K562 (cell line): ENCODE data around the gene NPTXR. TPM values are rescaled to one million over a fixed set of nuclear protein-coding genes. Genes with fewer than 3 reads are reported as not detected.

Experiments
- ATAC-seq: fragments of 200-7000 bp; cut with Tn5 transposase; 3 replicates; pipeline ENCODE4 v1.9.1; 2020; ENCODE audit warnings: moderate library complexity
- BruUV-seq: library from RNA; stranded (reverse); fragments of 400-500 nt; replicated peaks from 2 replicates; lab custom pipeline; 2021; lab: Mats Ljungman, UMichigan
- CTCF ChIA-PET: fragments of 300-600 bp; formaldehyde crosslinking; extraction: SDS; loops from one replicate; lab custom pipeline; 2021; ENCODE audit warnings: low intra/inter-chr PET ratio; lab: Yijun Ruan, JAX
- POLR2A ChIA-PET: fragments of 300-600, 350-650 bp; sonication (Branson Sonifier 250); formaldehyde crosslinking; extraction: SDS; loops from one replicate; lab custom pipeline; 2021; ENCODE audit warnings: antibody characterized with exemption, inconsistent platforms; lab: Yijun Ruan, JAX
- DNase-seq, 4 experiments: peaks; one replicate each; pipeline versions ENCODE4 v3.0.0 to v3.0.0-alpha.2; 2011 to 2018; ENCODE audit warnings: low spot score in 3 of 4, mixed read lengths in 3 of 4; ENCODE audit errors: extremely low read depth in 1 of 4
- FAIRE-seq: peaks from 2 replicates; lab custom pipeline; 2011; peaks lifted over from hg19 to GRCh38; lab: Jason Lieb, UNC
- H2AFZ ChIP-seq: 2 replicates; pipeline ENCODE4 v1.6.0; 2011; ENCODE audit warnings: low read depth, low read length, control low read depth, inconsistent platforms
- H3K27ac ChIP-seq: fragments of 200-600 bp; 3 replicates; pipeline ENCODE4 v1.8.0; 2011; ENCODE audit warnings: low read depth, mild to moderate bottlenecking, control low read depth, inconsistent platforms, low read length, moderate library complexity, mixed read lengths; ENCODE audit errors: extremely low read depth
- H3K27me3 ChIP-seq, 2 experiments: fragments of 300-600 bp in 1 of 2; 2 replicates in 1 of 2; 3 replicates in 1 of 2; pipeline versions ENCODE4 v1.6.0 to v1.8.0; 2011; ENCODE audit warnings: inconsistent platforms in 2 of 2, low read length in 2 of 2, mild to moderate bottlenecking in 1 of 2, mixed read lengths in 1 of 2, moderate library complexity in 1 of 2; ENCODE audit not compliant: control insufficient read depth in 2 of 2, insufficient read depth in 2 of 2
- H3K36me3 ChIP-seq: fragments of 300-600 bp; 3 replicates; pipeline ENCODE4 v1.8.0; 2011; ENCODE audit warnings: mild to moderate bottlenecking, low read length, inconsistent platforms; ENCODE audit not compliant: control insufficient read depth, insufficient read depth
- H3K4me1 ChIP-seq, 2 experiments: fragments of 200-600 bp in 1 of 2; replicated peaks in 1 of 2; 2 replicates in 1 of 2; 3 replicates in 1 of 2; pipeline versions ENCODE4 v1.5.1 to v1.8.0; 2011; ENCODE audit warnings: inconsistent platforms in 2 of 2, low read length in 2 of 2, mild to moderate bottlenecking in 1 of 2, mixed read lengths in 1 of 2, moderate library complexity in 1 of 2; ENCODE audit not compliant: control insufficient read depth in 2 of 2, insufficient read depth in 2 of 2
- H3K4me2 ChIP-seq: 2 replicates; pipeline ENCODE4 v1.6.1; 2011; ENCODE audit warnings: low read length, control low read depth, inconsistent platforms, mixed read lengths; ENCODE audit not compliant: insufficient read depth
- H3K4me3 ChIP-seq: fragments of 200-600 bp; sonication (generic), shearing (Covaris generic); 2 replicates; pipeline ENCODE4 v1.5.1; 2016; ENCODE audit warnings: control low read depth, inconsistent platforms
- H3K79me2 ChIP-seq: fragments of 200-600 bp; 3 replicates; pipeline ENCODE4 v1.8.0; 2011; ENCODE audit warnings: low read length, inconsistent platforms; ENCODE audit not compliant: control insufficient read depth, insufficient read depth
- H3K9ac ChIP-seq, 2 experiments: 2 replicates each; pipeline versions ENCODE4 v1.6.0 to v1.6.1; 2011; ENCODE audit warnings: low read depth in 2 of 2, low read length in 2 of 2, control low read depth in 1 of 2, inconsistent platforms in 1 of 2, mild to moderate bottlenecking in 1 of 2, mixed read lengths in 1 of 2; ENCODE audit not compliant: insufficient read depth in 1 of 2
- H3K9me1 ChIP-seq: one replicate; pipeline ENCODE4 v1.6.0; 2011; ENCODE audit warnings: inconsistent platforms, mild to moderate bottlenecking, low read length, moderate library complexity; ENCODE audit not compliant: control insufficient read depth, insufficient read depth
- H3K9me3 ChIP-seq: replicated peaks from 2 replicates; pipeline ENCODE4 v1.5.1; 2011; ENCODE audit warnings: low read depth, low read length, inconsistent platforms; ENCODE audit not compliant: control insufficient read depth, insufficient read depth
- H4K20me1 ChIP-seq: replicated peaks from 2 replicates; pipeline ENCODE4 v1.6.1; 2011; ENCODE audit warnings: low read length, inconsistent platforms, mixed read lengths; ENCODE audit not compliant: control insufficient read depth, insufficient read depth
- DDX20 ChIP-seq: fragments of 450-650 bp; IDR thresholded peaks from 2 replicates; pipeline ENCODE4 v1.6.1; 2016; ENCODE audit warnings: missing genetic modification characterization, low read depth, mild to moderate bottlenecking, missing compliant biosample characterization, moderate library complexity
- HMG20B ChIP-seq: fragments of 250-450 bp; sonication (Bioruptor Pico); IDR thresholded peaks from 2 replicates; pipeline ENCODE4 v1.5.0; 2021; ENCODE audit warnings: mild to moderate bottlenecking
- KHSRP ChIP-seq: fragments of 450-650 bp; IDR thresholded peaks from 2 replicates; pipeline ENCODE4 v1.6.1; 2017
- MEF2A ChIP-seq: IDR thresholded peaks from 2 replicates; pipeline ENCODE4 v1.6.1; 2011; ENCODE audit warnings: low read depth, mild to moderate bottlenecking, low read length, moderate library complexity; ENCODE audit not compliant: control insufficient read depth
- PRMT5 ChIP-seq: sonication (generic); formaldehyde crosslinking; IDR thresholded peaks from 2 replicates; pipeline ENCODE4 v1.5.0; 2020; ENCODE audit warnings: missing genetic modification reagents
- RBM17 ChIP-seq: fragments of 200-400 bp; formaldehyde crosslinking; IDR thresholded peaks from 2 replicates; pipeline ENCODE4 v1.6.1; 2017; ENCODE audit warnings: low read depth, mild to moderate bottlenecking, low read length, borderline replicate concordance
- YY1 ChIP-seq, 3 experiments: IDR thresholded peaks; 2 replicates each; pipeline ENCODE4 v1.6.1; 2011; ENCODE audit warnings: low read length in 2 of 3, mild to moderate bottlenecking in 2 of 3, moderate library complexity in 2 of 3, borderline replicate concordance in 1 of 3, control low read depth in 1 of 3, low read depth in 1 of 3; ENCODE audit not compliant: insufficient read depth in 3 of 3, insufficient replicate concordance in 2 of 3, control insufficient read depth in 1 of 3, insufficient read length in 1 of 3; ENCODE audit errors: extremely low read depth in 1 of 3
- ZNF589 ChIP-seq: fragments of 200-800 bp; sonication (Bioruptor generic); IDR thresholded peaks from 2 replicates; pipeline ENCODE4 v1.6.1; 2016; ENCODE audit warnings: low read depth, missing genetic modification characterization, missing compliant biosample characterization
- ZNF707 ChIP-seq: fragments of 250-450 bp; sonication (Bioruptor Pico); conservative IDR thresholded peaks from 2 replicates; pipeline ENCODE4 v1.8.0; 2022; ENCODE audit warnings: inconsistent platforms, mild to moderate bottlenecking, moderate library complexity
- WGBS: fragments of 100-300 bp; shearing (Covaris generic); methylation state at CpG from one replicate; pipeline ENCODE4 v1.1.6; 2016; ENCODE audit warnings: low coverage, mixed read lengths; ENCODE audit not compliant: insufficient coverage; ENCODE audit errors: missing lambda C conversion rate; 5-methylcytosine and 5-hydroxymethylcytosine counted together
- in situ Hi-C: fragments of 300-500 bp; cut with MboI; formaldehyde crosslinking; loops from 4 replicates; pipeline ENCODE4 v1.15.0; 2018; ENCODE audit warnings: inconsistent platforms, mixed read lengths
- intact Hi-C: fragments of 100-400 bp; cut with micrococcal nuclease; formaldehyde crosslinking; loops from 2 replicates; pipeline ENCODE4 v1.14.2; 2022
- polyA plus RNA-seq, 8 experiments: library from polyadenylated mRNA; depleted of rRNA in 4 of 8; stranded (reverse) in 5 of 8; unstranded in 3 of 8; fragments of >200 nt; fragmentation: Nextera tagmentation in 2 of 8; fragmentation: Illumina TruSeq in 1 of 8; extraction: Ambion mirVana in 2 of 8; extraction: Trizol in 1 of 8; gene quantifications; 2 replicates each; pipeline versions ENCODE4 v1.2.1 to v1.2.3, GENCODE V29; 2011 to 2014; ENCODE audit warnings: inconsistent platforms in 1 of 8, missing spikeins in 1 of 8
- total RNA-seq, 7 experiments: library from RNA; depleted of rRNA in 6 of 7; stranded (reverse); fragments of >200 nt in 6 of 7; fragmentation: Illumina TruSeq in 2 of 7; extraction: Trizol in 2 of 7; gene quantifications; 2 replicates each; pipeline versions ENCODE4 v1.2.1 to v1.2.3, GENCODE V29; 2011 to 2021; ENCODE audit warnings: low replicate concordance in 1 of 7
- TF ChIP-seq, protein P1 (sequence below): fragments of 250-450 bp; sonication (Bioruptor Pico); IDR thresholded peaks from 2 replicates; pipeline ENCODE4 v1.4.0; 2020; ENCODE audit warnings: mild to moderate bottlenecking, moderate library complexity, borderline replicate concordance
- TF ChIP-seq, protein P2 (sequence below): sonication (generic); formaldehyde crosslinking; IDR thresholded peaks from 2 replicates; pipeline ENCODE4 v1.8.0; 2022; ENCODE audit warnings: mild to moderate bottlenecking, missing genetic modification reagents, borderline replicate concordance
- TF ChIP-seq, protein P3 (sequence below): fragments of 250-450 bp; sonication (Bioruptor Pico); IDR thresholded peaks from 2 replicates; pipeline ENCODE4 v1.4.0; 2020

The NPTXR gene
- total and polyA plus RNA-seq, 9 of the 15 experiments (the other 6 are each of a cell fraction or from before 2014, with no cell fraction given) = 0.01 to 3.1 (median 1.1) TPM

DNA sequence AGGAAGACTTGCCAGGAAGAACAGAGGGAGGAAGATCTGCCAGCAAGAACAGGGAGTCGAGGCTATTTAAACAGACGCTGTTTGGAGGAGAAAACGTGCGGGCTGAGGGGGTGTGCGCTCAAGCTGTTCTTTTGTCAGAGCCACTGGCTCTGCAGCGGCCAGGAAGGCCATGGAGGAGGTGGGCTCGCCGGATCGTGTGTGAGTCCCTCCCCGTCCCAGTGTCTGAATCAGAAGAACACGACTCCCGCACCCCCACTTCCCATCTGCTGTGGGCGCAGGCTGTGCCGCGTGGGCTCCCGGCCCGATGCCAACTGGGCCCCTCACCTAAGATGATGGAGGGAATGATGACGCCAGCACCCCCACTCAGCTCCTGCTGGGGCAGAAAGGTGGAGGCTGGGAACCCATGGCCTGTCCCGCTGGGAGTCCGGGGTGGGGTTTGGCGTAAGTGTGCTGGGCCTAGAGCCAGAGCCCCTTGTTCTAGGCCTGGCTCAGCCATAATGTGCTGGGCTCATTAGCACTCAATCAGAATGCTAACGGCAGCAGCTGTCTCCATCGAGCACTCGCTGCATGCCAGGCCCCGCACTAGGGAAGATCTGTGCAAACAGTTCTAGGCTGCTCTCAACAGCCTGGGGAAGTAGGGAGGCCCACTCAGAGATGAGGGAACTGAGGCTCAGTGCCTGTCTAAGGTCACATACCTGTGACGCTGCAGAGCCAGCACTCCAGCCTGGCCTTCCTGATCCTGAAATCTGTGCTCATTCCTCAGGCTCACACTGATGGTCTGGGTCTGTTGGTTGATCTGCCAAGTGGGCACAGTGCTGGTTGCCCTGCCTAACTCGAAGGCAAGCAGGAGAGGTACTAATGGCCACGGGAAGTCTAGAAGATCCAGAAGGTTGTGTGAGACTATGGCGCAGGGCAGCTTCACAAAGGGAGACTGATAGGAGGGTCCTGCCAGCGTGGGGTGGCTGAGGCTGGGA lies 11.5 kb downstream of the NPTXR start:
- in situ Hi-C loops (no loop called here), intact Hi-C loops (no loop called here)
- no peak overlapping the region for H2AFZ ChIP-seq
- ATAC-seq = no peak
- H4K20me1 ChIP-seq = no peaks in the 10 kb centered on the region
- H3K27ac ChIP-seq = no peak overlapping the region
- no peaks in the 10 kb centered on the region for H3K79me2 ChIP-seq
- H3K4me2 ChIP-seq = no peak overlapping the region
- WGBS = 68% methylated on average over 16 of the region's 30 CpGs
- no peaks in the 10 kb centered on the region for H3K9me3 ChIP-seq
- H3K36me3 ChIP-seq = no peaks in the 10 kb centered on the region
- no peaks in the 10 kb centered on the region for H3K27me3 ChIP-seq
- H3K9me1 ChIP-seq = no peaks in the 10 kb centered on the region
- CTCF ChIA-PET = no interaction called here
- BruUV-seq = no TSS peak
- H3K4me1 ChIP-seq = peaks cover 2 to 8% of the 10 kb centered on the region in 2 experiments; a peak in 2 of 5 replicates
- no peak overlapping the region for H3K4me3 ChIP-seq
- DNase-seq = no peak
- no peak for FAIRE-seq
- peak overlapping the region in 1 of 2 experiments; percentile 17; a peak in 1 of 4 replicates for H3K9ac ChIP-seq
- POLR2A ChIA-PET = interaction anchor here (1.8 kb wide), 1 partner anchor 11 kb away, joined by 5 read pairs; the partner anchor contains the start of gene NPTXR
- no peak for TF ChIP-seq HMG20B (CRISPR knock-in tag)
- TF ChIP-seq, protein P1, sequence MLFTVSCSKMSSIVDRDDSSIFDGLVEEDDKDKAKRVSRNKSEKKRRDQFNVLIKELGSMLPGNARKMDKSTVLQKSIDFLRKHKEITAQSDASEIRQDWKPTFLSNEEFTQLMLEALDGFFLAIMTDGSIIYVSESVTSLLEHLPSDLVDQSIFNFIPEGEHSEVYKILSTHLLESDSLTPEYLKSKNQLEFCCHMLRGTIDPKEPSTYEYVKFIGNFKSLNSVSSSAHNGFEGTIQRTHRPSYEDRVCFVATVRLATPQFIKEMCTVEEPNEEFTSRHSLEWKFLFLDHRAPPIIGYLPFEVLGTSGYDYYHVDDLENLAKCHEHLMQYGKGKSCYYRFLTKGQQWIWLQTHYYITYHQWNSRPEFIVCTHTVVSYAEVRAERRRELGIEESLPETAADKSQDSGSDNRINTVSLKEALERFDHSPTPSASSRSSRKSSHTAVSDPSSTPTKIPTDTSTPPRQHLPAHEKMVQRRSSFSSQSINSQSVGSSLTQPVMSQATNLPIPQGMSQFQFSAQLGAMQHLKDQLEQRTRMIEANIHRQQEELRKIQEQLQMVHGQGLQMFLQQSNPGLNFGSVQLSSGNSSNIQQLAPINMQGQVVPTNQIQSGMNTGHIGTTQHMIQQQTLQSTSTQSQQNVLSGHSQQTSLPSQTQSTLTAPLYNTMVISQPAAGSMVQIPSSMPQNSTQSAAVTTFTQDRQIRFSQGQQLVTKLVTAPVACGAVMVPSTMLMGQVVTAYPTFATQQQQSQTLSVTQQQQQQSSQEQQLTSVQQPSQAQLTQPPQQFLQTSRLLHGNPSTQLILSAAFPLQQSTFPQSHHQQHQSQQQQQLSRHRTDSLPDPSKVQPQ = no peak
- TF ChIP-seq ZNF707 (CRISPR knock-in tag) = no peak
- TF ChIP-seq MEF2A = no peak
- no peak for TF ChIP-seq RBM17
- TF ChIP-seq, protein P2, sequence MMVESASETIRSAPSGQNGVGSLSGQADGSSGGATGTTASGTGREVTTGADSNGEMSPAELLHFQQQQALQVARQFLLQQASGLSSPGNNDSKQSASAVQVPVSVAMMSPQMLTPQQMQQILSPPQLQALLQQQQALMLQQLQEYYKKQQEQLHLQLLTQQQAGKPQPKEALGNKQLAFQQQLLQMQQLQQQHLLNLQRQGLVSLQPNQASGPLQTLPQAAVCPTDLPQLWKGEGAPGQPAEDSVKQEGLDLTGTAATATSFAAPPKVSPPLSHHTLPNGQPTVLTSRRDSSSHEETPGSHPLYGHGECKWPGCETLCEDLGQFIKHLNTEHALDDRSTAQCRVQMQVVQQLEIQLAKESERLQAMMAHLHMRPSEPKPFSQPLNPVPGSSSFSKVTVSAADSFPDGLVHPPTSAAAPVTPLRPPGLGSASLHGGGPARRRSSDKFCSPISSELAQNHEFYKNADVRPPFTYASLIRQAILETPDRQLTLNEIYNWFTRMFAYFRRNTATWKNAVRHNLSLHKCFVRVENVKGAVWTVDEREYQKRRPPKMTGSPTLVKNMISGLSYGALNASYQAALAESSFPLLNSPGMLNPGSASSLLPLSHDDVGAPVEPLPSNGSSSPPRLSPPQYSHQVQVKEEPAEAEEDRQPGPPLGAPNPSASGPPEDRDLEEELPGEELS (CRISPR knock-in tag) = no peak
- TF ChIP-seq, protein P3, sequence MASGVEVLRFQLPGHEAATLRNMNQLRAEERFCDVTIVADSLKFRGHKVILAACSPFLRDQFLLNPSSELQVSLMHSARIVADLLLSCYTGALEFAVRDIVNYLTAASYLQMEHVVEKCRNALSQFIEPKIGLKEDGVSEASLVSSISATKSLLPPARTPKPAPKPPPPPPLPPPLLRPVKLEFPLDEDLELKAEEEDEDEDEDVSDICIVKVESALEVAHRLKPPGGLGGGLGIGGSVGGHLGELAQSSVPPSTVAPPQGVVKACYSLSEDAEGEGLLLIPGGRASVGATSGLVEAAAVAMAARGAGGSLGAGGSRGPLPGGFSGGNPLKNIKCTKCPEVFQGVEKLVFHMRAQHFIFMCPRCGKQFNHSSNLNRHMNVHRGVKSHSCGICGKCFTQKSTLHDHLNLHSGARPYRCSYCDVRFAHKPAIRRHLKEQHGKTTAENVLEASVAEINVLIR (CRISPR knock-in tag) = no peak
- no peak for TF ChIP-seq KHSRP
- no peak for TF ChIP-seq YY1 (IDR thresholded peaks at IDR 0.05; ENCODE audit: borderline replicate concordance in 1 of 3, control insufficient read depth in 1 of 3, extremely low read depth in 1 of 3, insufficient read depth in 3 of 3, insufficient read length in 1 of 3, insufficient replicate concordance in 2 of 3, low read depth in 1 of 3, low read length in 2 of 3)
- TF ChIP-seq PRMT5 = no peak
- TF ChIP-seq ZNF589 (CRISPR knock-in tag) = no peak
- TF ChIP-seq DDX20 (tag) = no peak
